ENCODE measurements around the gene ADGRB2.
A peak's percentile ranks its signal among the peaks of the same experiment; 100 is the strongest.

The ADGRB2 gene

GRCh38 chr1:31699341-31699891 is 64.7 kb downstream of the ADGRB2 start:
- H3K36me3 ChIP-seq (ENCODE audit: insufficient read depth, low read length), result no peaks in the 10 kb centered on the region
- no peaks in the 10 kb centered on the region for H3F3A ChIP-seq (ENCODE audit: low read depth)
- H3K27me3 ChIP-seq (ENCODE audit: insufficient read depth, low read length, poor library complexity, severe bottlenecking), result no peaks in the 10 kb centered on the region
- no peaks in the 10 kb centered on the region for H4K20me1 ChIP-seq (ENCODE audit: insufficient read depth, low read length, poor library complexity, severe bottlenecking)
- H3K9me2 ChIP-seq (replicated peaks; ENCODE audit: low read depth, low read length), result no peaks in the 10 kb centered on the region
- TF ChIP-seq EZH2phosphoT487 (IDR thresholded peaks at IDR 0.05; ENCODE audit: borderline replicate concordance) (no peak), CTCF (conservative IDR thresholded peaks at IDR 0.05; ENCODE audit: low read length) (no peak)
- H3K4me2 ChIP-seq (ENCODE audit: low read depth, low read length, poor library complexity, severe bottlenecking), result peak overlapping the region; percentile 7
- H3K4me1 ChIP-seq (ENCODE audit: insufficient read depth, low read length, poor library complexity, severe bottlenecking), result peaks cover 26% of the 10 kb centered on the region
- no peaks in the 10 kb centered on the region for H3K9me3 ChIP-seq (ENCODE audit: insufficient read depth, low read depth, low read length)
- H3K9ac ChIP-seq (ENCODE audit: low read depth, low read length, poor library complexity, severe bottlenecking), result no peak overlapping the region
- H3K4me3 ChIP-seq (ENCODE audit: low read length, poor library complexity, severe bottlenecking), result no peak overlapping the region
- no peak overlapping the region for H2AFZ ChIP-seq (ENCODE audit: low read length)
- H3K79me2 ChIP-seq (ENCODE audit: insufficient read depth, low read length), result no peaks in the 10 kb centered on the region

- Histone ChIP-seq H3K9me3 (ENCODE audit: insufficient read depth, low read depth, low read length) (no peaks in the 10 kb centered on the region), H3K4me1 (ENCODE audit: insufficient read depth, low read length, poor library complexity, severe bottlenecking) (peaks cover 26% of the 10 kb centered on the region), H3F3A (ENCODE audit: low read depth) (no peaks in the 10 kb centered on the region), H3K79me2 (ENCODE audit: insufficient read depth, low read length) (no peaks in the 10 kb centered on the region), H2AFZ (ENCODE audit: low read length) (no peak overlapping the region), H3K27me3 (ENCODE audit: insufficient read depth, low read length, poor library complexity, severe bottlenecking) (no peaks in the 10 kb centered on the region), H3K9me2 (replicated peaks; ENCODE audit: low read depth, low read length) (no peaks in the 10 kb centered on the region), H4K20me1 (ENCODE audit: insufficient read depth, low read length, poor library complexity, severe bottlenecking) (no peaks in the 10 kb centered on the region), H3K4me2 (ENCODE audit: low read depth, low read length, poor library complexity, severe bottlenecking) (no peak overlapping the region), H3K4me3 (ENCODE audit: low read length, poor library complexity, severe bottlenecking) (no peak overlapping the region), H3K9ac (ENCODE audit: low read depth, low read length, poor library complexity, severe bottlenecking) (no peak overlapping the region), H3K36me3 (ENCODE audit: insufficient read depth, low read length) (no peaks in the 10 kb centered on the region)
- no peak for TF ChIP-seq EZH2phosphoT487 (IDR thresholded peaks at IDR 0.05; ENCODE audit: borderline replicate concordance)
- no peak for TF ChIP-seq CTCF (conservative IDR thresholded peaks at IDR 0.05; ENCODE audit: low read length)
These were observed 66.7 kb downstream of the ADGRB2 start for GRCh38 chr1:31697369-31697984.

- H4K20me1 ChIP-seq (ENCODE audit: insufficient read depth, low read length, poor library complexity, severe bottlenecking), result no peaks in the 10 kb centered on the region
- TF ChIP-seq EZH2phosphoT487 (IDR thresholded peaks at IDR 0.05; ENCODE audit: borderline replicate concordance), result no peak
- no peak for TF ChIP-seq CTCF (conservative IDR thresholded peaks at IDR 0.05; ENCODE audit: low read length)
- H3K79me2 ChIP-seq (ENCODE audit: insufficient read depth, low read length), result no peaks in the 10 kb centered on the region
- H3F3A ChIP-seq (ENCODE audit: low read depth), result no peaks in the 10 kb centered on the region
- no peaks in the 10 kb centered on the region for H3K9me3 ChIP-seq (ENCODE audit: insufficient read depth, low read depth, low read length)
- no peak overlapping the region for H3K9ac ChIP-seq (ENCODE audit: low read depth, low read length, poor library complexity, severe bottlenecking)
- H3K27me3 ChIP-seq (ENCODE audit: insufficient read depth, low read length, poor library complexity, severe bottlenecking), result no peaks in the 10 kb centered on the region
- H3K4me1 ChIP-seq (ENCODE audit: insufficient read depth, low read length, poor library complexity, severe bottlenecking), result peaks cover 21% of the 10 kb centered on the region
- no peak overlapping the region for H3K4me2 ChIP-seq (ENCODE audit: low read depth, low read length, poor library complexity, severe bottlenecking)
- H2AFZ ChIP-seq (ENCODE audit: low read length), result no peak overlapping the region
- no peak overlapping the region for H3K4me3 ChIP-seq (ENCODE audit: low read length, poor library complexity, severe bottlenecking)
- no peaks in the 10 kb centered on the region for H3K9me2 ChIP-seq (replicated peaks; ENCODE audit: low read depth, low read length)
- no peaks in the 10 kb centered on the region for H3K36me3 ChIP-seq (ENCODE audit: insufficient read depth, low read length)
These were observed 67.9 kb downstream of the ADGRB2 start for GRCh38 chr1:31696242-31696641.

Data from Loucy (cell line).